PFSK-1 (cell line): ENCODE measurements around the gene TRPV5.

Source experiments
- FOXP2 ChIP-seq: optimal IDR thresholded peaks from 2 replicates; pipeline ENCODE3; 2011; ENCODE audit warnings: borderline replicate concordance, control low read depth, inconsistent platforms; ENCODE audit not compliant: insufficient read depth; ENCODE audit errors: extremely low read length, extremely low read depth
- POLR2AphosphoS5 ChIP-seq: IDR thresholded peaks from 2 replicates; pipeline ENCODE4 v1.6.1; 2012; ENCODE audit warnings: low read depth, mild to moderate bottlenecking, control low read depth, low read length, moderate library complexity
- SIN3A ChIP-seq: IDR thresholded peaks from 2 replicates; pipeline ENCODE4 v1.6.1; 2012; ENCODE audit warnings: mild to moderate bottlenecking, low read length, moderate library complexity, borderline replicate concordance; ENCODE audit not compliant: insufficient read depth
- TAF1 ChIP-seq: IDR thresholded peaks from 2 replicates; pipeline ENCODE4 v1.6.1; 2012; ENCODE audit warnings: low read length, control low read depth, borderline replicate concordance; ENCODE audit not compliant: insufficient read depth
- TF ChIP-seq, protein P1 (sequence below), 2 experiments: IDR thresholded peaks; 2 replicates each; pipeline versions ENCODE4 v1.6.1 to v1.8.0; 2011 to 2012; ENCODE audit warnings: low read depth in 2 of 2, low read length in 2 of 2, control low read depth in 1 of 2, inconsistent platforms in 1 of 2, mild to moderate bottlenecking in 1 of 2, moderate library complexity in 1 of 2; ENCODE audit not compliant: insufficient read depth in 1 of 2

Gene TRPV5

DNA sequence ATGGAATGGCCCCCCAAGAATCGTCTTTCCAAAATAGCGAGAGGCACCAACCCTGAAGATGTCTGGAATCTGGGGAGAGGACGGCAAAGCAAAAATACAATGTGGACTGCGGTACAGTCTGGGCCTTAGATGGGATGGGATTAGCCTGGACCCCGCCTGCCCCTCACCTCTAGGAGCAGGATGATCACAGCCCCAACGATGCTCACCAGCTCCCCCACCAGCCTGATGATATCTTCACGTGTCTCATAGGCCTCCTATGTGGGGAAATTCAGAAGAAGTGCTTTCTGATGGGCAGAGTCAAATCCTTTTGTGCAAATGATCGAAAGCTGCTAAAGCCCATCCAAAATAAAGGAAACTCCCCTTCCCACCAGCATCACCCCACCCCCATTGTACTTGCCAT, 18.2 kb downstream of the TRPV5 start:
- no peak for TF ChIP-seq POLR2AphosphoS5
- TF ChIP-seq, protein P1, sequence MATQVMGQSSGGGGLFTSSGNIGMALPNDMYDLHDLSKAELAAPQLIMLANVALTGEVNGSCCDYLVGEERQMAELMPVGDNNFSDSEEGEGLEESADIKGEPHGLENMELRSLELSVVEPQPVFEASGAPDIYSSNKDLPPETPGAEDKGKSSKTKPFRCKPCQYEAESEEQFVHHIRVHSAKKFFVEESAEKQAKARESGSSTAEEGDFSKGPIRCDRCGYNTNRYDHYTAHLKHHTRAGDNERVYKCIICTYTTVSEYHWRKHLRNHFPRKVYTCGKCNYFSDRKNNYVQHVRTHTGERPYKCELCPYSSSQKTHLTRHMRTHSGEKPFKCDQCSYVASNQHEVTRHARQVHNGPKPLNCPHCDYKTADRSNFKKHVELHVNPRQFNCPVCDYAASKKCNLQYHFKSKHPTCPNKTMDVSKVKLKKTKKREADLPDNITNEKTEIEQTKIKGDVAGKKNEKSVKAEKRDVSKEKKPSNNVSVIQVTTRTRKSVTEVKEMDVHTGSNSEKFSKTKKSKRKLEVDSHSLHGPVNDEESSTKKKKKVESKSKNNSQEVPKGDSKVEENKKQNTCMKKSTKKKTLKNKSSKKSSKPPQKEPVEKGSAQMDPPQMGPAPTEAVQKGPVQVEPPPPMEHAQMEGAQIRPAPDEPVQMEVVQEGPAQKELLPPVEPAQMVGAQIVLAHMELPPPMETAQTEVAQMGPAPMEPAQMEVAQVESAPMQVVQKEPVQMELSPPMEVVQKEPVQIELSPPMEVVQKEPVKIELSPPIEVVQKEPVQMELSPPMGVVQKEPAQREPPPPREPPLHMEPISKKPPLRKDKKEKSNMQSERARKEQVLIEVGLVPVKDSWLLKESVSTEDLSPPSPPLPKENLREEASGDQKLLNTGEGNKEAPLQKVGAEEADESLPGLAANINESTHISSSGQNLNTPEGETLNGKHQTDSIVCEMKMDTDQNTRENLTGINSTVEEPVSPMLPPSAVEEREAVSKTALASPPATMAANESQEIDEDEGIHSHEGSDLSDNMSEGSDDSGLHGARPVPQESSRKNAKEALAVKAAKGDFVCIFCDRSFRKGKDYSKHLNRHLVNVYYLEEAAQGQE (IDR thresholded peaks at IDR 0.05; ENCODE audit: insufficient read depth in 1 of 2, low read depth in 2 of 2, low read length in 2 of 2) = no peak
- TF ChIP-seq FOXP2 = no peak
- no peak for TF ChIP-seq SIN3A
- no peak for TF ChIP-seq TAF1

DNA sequence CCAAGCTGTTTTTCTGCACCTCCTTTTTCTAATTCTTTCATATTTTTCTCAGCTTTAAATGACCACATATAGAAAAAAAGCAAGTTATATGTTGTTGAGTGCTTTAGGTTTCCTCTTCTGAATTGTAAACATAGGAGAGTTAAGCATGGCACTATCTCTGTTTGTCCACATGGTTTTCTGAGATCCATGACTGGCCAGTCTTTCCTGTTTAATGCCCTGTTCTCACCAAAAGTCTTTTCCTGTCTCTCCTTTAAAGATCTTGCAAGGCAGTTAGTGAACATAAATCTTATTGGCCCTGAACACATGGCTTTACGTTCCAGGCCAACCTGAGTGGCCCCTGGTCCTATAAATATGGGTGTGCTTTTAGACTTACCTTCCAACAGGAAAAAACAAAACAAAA, 19.4 kb downstream of the TRPV5 start:
- TF ChIP-seq, protein P1 (IDR thresholded peaks at IDR 0.05; ENCODE audit: insufficient read depth in 1 of 2, low read depth in 2 of 2, low read length in 2 of 2) = no peak
- TF ChIP-seq FOXP2 (no peak), TAF1 (no peak), POLR2AphosphoS5 (no peak), SIN3A (no peak)

- TF ChIP-seq POLR2AphosphoS5 = no peak
- no peak for TF ChIP-seq SIN3A
- TF ChIP-seq FOXP2 = no peak
- TF ChIP-seq, protein P1 (IDR thresholded peaks at IDR 0.05; ENCODE audit: insufficient read depth in 1 of 2, low read depth in 2 of 2, low read length in 2 of 2) = no peak
- no peak for TF ChIP-seq TAF1
These were observed 20.0 kb downstream of the TRPV5 start for GRCh38 chr7:142913566-142913965.

- TF ChIP-seq TAF1 (no peak), FOXP2 (no peak), SIN3A (no peak), POLR2AphosphoS5 (no peak)
- TF ChIP-seq, protein P1 (IDR thresholded peaks at IDR 0.05; ENCODE audit: insufficient read depth in 1 of 2, low read depth in 2 of 2, low read length in 2 of 2) = no peak
These were observed 20.5 kb downstream of the TRPV5 start for GRCh38 chr7:142913051-142913450.

GRCh38 chr7:142910481-142910880, 23.1 kb downstream of the TRPV5 start:
- TF ChIP-seq TAF1 (no peak), SIN3A (no peak), POLR2AphosphoS5 (no peak), FOXP2 (no peak)
- TF ChIP-seq, protein P1 (IDR thresholded peaks at IDR 0.05; ENCODE audit: insufficient read depth in 1 of 2, low read depth in 2 of 2, low read length in 2 of 2) = no peak
